Choroid plexus epithelial cell (primary cell): Measurements from ENCODE around the gene ZNF367.

Source experiments
- DNase-seq: peaks from one replicate; pipeline ENCODE4 v3.0.0-alpha.2; 2010; ENCODE audit warnings: low read depth
- H3K4me3 ChIP-seq: 2 replicates; pipeline ENCODE4 v1.5.1; 2011; ENCODE audit warnings: low read depth, mild to moderate bottlenecking, control low read depth, low read length, moderate library complexity
- TF ChIP-seq, protein P1 (sequence below): conservative IDR thresholded peaks from 2 replicates; pipeline ENCODE4 v1.5.1; 2011; ENCODE audit warnings: low read depth, mild to moderate bottlenecking, control low read depth, inconsistent platforms, low read length, moderate library complexity

Gene ZNF367

GRCh38 chr9:96449523-96449844 is 31.3 kb upstream of the ZNF367 start:
- no peak for DNase-seq
- TF ChIP-seq, protein P1, sequence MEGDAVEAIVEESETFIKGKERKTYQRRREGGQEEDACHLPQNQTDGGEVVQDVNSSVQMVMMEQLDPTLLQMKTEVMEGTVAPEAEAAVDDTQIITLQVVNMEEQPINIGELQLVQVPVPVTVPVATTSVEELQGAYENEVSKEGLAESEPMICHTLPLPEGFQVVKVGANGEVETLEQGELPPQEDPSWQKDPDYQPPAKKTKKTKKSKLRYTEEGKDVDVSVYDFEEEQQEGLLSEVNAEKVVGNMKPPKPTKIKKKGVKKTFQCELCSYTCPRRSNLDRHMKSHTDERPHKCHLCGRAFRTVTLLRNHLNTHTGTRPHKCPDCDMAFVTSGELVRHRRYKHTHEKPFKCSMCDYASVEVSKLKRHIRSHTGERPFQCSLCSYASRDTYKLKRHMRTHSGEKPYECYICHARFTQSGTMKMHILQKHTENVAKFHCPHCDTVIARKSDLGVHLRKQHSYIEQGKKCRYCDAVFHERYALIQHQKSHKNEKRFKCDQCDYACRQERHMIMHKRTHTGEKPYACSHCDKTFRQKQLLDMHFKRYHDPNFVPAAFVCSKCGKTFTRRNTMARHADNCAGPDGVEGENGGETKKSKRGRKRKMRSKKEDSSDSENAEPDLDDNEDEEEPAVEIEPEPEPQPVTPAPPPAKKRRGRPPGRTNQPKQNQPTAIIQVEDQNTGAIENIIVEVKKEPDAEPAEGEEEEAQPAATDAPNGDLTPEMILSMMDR = no peak
- peak overlapping the region; percentile 66 for H3K4me3 ChIP-seq

DNA sequence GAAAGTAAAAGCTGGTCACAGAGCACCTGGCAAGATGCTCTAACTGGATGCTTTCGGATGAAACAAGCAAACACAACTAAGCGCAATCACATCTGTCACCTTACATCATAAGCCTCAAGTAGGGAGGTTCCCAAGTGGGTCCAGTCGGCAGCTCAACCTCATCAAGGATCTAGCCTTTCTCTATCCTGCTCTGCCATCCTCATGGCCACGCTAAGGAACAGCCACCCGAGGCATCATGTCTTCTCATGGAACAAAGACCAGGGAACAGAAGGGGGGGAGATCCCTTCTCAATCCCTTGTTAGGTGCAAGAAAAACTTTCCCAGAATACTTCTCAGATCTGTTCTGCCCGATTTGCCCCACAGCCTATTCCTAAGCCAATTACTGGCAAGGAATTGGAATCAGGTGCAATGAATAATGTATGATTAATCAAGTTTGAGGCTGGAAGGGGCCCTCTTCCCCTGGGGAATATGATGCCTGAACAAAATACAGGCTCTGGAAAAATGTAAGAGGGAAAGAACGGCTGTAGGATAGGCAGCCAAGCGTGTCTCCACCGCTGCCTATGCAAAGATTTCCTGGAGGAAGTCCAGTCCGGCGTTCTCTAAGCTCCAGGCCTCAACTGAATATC is 30.5 kb upstream of the ZNF367 start:
- H3K4me3 ChIP-seq = no peak overlapping the region
- DNase-seq = no peak
- TF ChIP-seq, protein P1 = no peak

DNA sequence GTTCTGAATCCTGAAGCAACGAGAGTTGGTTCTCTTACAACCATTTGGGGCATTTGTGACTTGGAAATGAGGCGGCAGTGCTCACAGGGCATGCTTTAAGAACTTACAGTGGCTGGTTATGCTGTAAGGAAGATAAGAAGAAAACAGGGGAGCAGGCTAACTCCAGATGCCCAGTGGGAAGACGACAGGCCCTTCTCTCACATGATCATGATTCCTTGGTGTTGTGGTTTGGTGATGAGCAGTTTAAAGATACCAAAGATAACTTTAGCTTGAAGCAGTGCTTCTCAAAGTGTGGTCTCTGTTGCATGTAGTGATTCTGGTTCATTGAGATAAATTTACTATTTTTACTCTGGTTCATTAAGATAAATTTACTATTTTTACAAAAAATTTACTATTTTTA is 29.2 kb upstream of the ZNF367 start:
- H3K4me3 ChIP-seq = no peak overlapping the region
- TF ChIP-seq, protein P1 = no peak
- peak; percentile 10 for DNase-seq

DNA sequence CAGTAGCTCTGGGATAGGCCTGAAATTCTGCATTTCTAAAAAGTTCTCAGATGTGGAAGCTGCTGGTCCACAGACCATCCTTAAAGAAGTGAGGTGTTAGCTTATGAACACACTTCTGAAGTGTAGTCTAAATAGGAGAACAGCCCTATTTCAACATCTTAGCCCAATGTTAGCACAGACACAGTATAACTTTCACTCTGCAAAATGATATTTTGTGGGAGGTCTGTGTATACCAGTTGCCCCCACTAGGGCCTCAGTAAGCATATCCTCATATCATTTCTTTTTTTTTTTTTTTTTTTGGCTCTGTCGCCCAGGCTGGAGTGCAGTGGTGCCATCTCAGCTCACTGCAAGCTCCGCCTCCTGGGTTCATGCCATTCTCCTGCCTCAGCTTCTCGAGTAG is 24.3 kb upstream of the ZNF367 start:
- TF ChIP-seq, protein P1 = peak; percentile 15
- no peak for DNase-seq
- H3K4me3 ChIP-seq = no peak overlapping the region

DNA sequence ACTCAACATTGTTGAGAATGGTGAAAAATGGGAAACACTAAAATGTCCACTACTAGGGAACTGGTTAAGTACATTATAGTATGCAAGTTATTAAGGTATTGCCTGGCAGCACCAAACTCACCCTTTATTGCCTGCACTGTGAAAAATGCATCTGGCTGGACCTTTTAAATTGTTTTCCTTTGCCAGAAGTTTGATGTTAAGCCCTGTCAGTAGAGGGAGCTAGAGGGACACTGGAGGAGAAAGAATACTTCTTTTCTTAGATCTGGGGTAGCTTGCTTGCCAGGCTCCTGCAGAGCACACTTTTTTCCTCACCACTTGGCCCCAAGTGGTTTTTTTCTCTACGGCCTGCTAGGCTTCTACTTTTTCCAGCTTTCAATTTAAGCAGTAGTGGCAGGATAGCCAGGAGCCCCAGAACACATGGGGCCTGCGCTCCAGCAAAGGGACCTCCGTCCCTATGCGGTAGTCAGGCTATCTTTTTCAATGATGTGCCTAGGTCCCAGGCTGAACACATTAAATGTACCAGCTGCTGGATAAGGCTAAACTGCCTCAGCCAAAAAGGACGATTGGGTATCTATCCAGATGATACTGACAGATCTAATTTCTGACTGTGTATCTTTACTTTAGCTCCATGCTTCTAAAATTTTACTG is 23.8 kb upstream of the ZNF367 start:
- peak; percentile 53 for DNase-seq
- TF ChIP-seq, protein P1 = peak; percentile 55
- H3K4me3 ChIP-seq = no peak overlapping the region

- TF ChIP-seq, protein P1 = no peak
- no peak for DNase-seq
- H3K4me3 ChIP-seq = no peak overlapping the region
Measured at GRCh38 chr9:96440671-96441199, 22.6 kb upstream of the ZNF367 start.

DNA sequence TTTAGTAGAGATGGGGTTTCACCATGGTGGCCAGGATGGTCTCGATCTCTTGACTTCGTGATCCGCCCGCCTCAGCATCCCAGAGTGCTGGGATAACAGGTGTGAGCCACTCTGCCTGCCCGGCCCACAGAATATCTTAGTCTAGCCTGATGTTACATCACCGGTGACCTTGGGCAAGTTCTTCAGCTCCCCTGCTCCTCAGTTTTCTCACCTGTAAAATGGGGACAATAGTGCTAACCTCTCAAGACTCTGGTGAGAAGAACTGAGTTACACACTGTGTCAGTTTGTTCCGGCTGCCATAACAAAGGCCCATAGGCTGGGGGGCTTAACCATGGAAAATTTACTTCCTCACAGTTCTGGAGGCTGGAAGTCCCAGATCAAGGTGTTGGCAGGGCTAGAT is 19.3 kb upstream of the ZNF367 start:
- no peak overlapping the region for H3K4me3 ChIP-seq
- TF ChIP-seq, protein P1 = no peak
- no peak for DNase-seq
